ENCODE data around the gene ID2.
"Not testable (repeated sequence)": the region's sequence is repeated elsewhere in the genome, so short reads cannot be mapped to it uniquely, and the experiment has no call there.

Gene ID2

DNA sequence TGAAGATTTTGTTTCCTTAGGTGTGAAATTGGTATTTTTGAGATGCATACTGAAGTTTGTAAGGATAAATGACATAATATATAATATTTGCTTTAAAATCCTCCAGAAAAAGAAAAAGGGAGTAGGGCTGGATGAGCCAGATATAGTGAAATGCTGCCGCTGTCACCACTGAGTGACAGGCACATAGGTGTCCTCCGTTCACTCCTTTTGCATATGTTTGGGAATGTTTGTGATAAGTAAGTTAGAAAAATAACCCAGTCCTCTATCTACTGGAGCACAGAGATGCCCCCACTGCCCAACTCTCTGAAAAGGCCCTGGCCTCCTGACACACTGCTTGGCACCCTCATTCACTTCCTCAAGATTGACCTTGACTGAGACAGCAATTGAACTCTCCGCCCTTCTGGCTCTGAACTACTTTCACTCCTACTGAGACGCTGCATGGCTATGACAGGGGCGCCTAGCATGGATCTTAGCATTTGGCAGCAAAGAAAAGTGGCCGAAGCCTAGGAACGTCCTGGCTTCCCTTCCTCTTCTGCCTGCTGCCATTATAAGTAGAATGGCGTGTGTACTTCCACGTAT lies 10.1 kb downstream of the ID2 start:
- no peak for DNase-seq

DNA sequence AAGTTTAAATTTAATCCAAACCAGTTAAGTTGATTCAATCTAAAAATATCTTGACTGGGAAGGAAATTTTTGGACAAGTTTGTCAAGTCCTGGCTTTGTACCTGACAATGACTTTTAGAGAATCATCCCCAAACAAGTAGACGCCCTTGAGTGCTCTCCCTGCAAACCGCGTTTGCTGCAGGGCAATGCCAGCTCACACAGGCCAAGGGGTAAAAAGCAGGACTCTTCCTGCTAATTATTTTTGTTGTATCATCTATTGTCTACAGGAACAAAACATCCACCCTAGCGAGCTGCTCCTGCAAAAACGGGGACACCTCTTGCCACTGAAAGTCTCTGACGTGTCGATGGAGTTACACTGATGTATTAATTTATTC lies 10.9 kb downstream of the ID2 start:
- DNase-seq = no peak

DNA sequence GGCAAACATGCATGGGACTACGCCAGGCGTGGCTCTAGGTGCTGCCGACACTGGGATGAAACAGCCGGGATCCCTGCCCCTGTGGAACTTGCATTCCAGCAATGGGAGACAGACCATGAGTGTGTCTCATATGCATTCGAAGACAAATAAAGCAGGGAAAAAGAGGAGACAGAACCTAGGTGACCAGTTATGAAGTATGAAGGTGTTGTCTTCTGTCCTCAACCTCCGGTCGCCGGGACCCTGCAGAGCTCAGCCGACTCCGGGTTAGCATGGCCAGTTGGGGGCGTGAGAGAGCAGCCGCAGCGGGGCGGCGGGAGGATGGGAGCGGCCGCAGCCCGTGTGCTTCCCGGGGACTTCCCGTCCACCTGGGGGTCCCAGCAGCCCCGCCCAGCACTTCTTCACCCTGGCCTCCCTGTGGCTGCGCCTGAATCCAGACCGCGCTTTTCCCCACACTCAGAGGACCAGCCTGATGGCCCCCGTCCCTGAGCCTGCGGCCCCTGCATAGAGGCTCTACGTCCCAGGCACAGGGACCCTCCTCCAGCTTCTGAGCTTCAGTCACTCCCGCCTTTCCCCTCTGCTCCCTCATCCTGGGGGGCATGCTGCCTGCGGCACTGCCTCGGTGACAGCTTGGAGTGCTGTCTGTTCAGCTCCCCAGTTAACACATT lies 11.4 kb downstream of the ID2 start:
- DNase-seq = peak; percentile 81

DNA sequence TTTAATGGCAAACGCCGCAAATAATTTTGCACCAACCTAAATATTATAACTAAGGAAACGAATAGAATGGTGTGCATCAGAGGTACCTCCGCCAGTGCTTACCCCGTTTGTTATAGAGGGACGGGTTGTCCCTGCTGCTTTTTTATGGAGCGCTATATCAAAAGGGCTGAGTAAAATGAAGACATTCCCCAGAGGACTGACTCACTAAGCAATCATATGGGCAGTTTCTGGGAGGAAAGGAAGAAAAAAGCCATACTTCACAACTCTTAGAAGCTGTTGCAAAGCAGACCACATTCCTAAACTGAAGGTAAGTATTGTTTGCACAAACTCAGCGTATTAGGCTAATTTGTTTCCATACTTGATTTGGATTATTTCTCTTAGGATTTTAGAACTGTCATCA lies 12.9 kb downstream of the ID2 start:
- no peak for DNase-seq

DNA sequence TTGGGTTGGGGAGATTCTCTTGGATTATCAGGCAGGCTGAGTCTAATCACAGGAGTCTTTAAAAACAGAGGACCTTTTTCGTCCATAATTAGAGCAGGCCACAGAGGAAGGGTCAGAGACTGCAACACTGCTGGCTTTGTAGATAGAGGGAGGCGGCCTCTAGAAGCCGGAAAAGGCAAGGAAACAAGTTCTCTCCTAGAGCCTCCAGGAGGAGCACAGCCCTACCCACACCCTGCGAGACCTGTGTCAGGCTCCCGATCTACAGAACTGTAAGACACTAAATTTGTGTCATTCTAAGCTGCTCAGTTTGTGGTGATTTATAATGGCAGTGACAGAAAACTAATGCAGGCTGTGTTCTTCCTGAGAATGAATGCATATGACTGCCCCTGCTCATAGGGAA lies 15.3 kb downstream of the ID2 start:
- DNase-seq = no peak

DNA sequence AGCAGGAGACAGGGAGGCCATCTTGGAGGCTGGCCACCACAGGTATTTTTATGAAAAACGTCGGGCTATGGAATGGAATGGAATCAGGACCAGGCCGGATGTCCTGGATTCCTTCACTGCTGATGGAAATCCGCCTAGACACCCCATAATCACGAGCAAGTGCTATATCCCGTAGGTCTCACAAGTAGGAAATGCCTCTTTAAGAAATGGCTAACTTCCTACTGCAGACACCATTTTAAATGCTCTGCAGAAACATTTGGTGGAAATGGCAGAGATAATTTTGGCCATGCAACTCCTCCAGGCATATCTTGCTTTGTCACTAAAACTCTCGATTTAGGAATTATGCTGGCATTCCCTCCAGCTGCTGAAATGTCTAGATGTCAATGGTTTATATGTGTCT lies 18.0 kb downstream of the ID2 start:
- DNase-seq = no peak

DNA sequence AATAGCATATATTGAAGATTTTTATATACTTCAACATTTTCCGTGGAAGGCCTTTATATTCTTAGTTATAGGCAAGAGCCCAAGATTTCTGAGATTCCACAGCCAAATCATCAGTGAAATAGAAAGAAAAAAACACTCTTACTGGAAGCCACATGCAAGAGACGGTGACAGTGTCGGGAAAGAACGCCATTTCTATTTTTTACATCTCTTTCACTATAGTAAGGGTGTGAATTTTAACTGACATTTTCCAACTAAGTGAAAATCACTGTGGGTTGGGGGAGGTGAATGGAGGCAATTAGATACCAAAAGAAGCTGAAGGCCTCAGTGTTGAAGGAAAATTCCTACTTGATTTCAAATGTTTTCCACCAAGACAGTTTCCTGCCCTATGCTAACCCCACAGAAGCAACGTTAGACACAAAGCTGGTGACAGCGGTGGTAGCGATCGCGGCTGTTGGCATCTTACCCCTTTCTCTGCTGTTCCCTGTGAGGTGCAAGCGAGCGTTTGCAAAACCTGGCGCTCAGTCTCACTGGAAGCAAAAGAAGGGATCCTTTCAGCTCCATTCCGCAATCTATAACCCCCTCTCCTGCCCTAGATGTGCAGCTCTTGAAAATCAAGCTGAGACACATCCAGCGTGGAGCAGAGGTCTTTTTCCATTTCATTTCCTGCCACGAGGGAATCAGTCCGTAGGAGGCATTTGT lies 20.0 kb downstream of the ID2 start:
- no peak for DNase-seq

DNA sequence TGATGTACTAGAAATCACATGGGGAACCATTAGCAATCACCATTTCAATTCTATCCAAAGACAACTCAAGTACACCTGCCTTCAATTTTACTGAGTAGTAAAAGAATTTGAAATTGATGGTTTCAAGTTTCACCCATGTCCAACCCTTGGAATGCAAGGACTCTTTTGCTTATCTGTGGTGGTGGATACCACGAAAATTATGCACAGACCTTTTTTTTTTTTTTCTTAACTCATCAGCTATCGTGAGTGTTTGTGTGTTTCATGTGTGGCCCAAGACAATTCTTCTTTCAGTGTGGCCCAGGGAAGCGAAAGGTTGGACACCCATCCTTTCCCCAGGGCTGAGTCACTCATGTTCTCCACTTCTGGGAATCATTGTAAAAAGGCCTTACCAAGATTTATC lies 23.1 kb downstream of the ID2 start:
- no peak for DNase-seq

DNA sequence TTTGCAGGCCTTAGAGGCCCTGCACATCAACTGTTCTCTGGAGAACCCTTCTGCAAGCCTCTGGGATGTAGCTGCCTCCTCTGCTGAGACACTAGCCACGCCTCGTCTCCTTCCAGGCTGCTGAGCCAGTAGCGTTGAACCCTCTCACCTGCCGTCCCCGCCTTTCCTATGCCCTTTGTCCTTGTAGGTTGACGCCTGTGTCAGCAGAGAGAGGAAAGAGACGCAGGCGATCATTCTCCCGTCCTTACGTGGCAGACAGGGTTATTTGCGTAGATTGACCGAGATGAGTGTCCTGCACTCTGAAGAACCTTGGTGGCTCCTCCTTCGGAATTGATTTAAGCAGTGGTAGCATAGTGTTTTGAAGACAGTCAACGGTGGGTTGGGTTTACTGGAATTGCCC lies 27.8 kb downstream of the ID2 start:
- DNase-seq = no peak

DNA sequence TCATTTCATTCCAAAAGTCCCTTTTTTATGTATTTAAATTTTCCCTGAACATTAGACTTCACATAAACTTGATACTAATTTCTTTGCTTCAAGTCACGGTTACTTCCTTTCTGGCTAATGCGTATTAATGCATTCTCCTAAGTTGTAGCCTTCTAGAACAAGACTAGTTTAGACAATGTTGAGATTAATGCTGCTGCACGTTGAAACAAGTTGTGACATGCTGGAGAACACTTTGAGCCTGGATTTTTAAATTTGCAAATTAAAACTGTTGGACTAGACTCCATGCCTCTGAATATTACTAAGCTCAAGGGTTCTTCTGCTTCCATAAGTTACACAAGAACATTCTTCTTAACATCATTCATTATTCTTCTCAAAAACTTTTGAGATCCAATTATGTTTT lies 29.1 kb downstream of the ID2 start:
- DNase-seq = no peak

DNA sequence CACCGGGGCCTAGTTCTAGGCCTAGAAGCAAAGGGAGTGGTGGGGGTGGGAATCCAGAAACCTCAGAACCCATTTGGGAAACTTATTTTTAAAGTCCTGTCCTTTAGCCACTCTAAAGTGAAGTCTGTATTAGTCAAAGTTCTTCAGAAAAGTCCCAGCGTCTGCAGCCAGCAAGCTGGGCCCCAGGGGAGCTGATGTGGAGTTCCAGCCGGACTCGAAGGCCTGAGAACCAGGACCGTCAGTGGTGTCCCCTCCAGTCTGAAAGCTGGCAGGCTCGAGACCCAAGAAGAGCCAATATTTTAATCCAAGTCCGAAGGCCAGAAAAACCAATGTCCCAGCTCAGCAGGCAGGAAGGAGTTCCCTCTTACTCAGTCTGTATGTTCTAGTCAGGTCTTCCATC lies 32.4 kb downstream of the ID2 start:
- DNase-seq = no peak

DNA sequence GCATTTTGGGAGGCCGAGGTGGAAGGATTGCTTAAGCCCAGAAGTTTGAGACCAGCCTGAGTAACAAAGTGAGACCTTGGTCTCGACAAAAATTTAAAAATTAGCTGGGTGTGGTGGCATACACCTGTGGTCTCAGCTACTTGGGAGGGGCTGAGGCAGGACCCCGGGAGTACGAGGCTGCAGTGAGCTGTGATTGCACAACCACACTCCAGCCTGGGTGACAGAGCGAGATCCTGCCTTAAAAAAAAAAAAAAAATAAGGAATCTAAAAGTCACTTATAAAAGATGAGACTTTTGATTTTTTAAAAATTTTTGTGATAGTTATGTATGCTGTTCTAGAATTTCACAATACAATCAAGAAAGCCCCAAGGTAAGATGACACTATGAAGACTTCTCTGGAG lies 33.1 kb downstream of the ID2 start:
- no peak for DNase-seq

DNA sequence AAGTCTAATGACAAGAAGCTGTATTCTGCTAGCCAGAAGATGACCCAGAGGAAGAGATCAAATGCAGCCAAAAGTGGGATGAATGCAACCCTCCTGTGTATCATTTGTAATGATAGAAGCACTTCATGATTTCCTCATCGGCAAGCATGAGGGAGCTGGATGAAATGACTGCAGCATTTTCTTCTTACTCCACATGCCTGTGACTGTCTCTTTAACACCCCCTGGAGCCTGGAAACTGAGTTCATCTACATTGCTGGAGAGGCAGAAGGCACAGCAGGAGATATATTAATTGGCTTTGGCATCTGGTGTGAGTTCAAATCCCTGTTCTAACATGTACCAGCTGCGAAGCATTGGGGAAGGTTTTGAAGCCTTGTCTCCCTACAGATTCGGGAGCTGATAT lies 37.7 kb downstream of the ID2 start:
- no peak for DNase-seq

DNA sequence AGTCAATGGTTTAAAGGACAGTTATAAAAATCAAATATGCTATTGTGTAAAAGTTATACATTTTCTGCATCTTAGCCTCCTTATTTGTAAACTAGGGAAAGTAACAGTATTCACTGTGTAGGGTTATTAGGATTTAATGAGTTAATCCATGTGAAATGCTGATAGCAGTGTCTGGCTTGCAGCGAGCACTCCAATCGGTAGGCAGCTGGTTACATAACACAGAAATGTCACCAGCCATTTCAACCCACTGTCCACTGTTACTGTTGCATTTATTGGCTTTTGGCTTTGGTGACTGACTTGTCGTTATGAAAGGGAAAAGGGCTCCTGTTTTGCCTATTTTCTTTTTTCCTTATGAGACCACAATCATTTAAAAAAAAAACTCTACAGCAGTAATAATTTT lies 38.9 kb downstream of the ID2 start:
- DNase-seq = no peak

DNA sequence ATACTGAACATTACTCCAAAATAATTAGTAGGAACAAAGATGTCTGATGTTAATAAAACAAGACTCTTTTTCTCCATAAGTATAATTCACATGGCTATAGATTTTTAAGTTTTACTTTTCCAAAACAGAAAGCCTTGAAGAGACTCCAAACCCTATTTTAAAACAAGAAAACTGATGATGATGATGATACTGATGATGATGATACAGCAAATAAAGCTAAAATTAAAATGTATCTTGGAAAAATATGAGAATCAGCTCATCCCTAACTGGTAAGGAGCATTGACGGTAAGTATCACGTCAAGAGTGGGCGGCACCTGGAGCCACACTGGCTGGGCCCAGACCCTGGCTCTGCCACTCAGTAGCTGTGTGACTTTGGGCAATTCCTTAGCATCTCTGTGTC lies 39.6 kb downstream of the ID2 start:
- DNase-seq = no peak

DNA sequence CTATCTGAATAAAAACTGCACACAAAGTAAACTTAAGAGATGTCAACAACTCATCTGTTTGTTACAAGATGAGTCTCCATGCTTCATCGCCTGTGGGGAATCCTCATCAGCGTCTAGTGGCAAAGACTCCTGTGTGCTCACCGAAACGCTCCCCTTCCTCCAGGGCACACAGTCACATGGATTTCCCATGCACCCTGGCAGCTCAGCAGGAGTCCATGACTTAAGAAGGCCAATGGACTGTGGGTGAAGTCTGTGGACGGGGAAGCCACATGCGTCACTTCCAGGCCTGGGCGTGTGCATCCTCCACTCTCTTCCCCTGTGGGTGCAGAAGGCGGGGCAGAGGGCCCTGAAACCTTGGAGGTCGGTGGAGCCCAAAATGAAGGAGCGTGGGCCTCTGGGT lies 41.1 kb downstream of the ID2 start:
- DNase-seq = no peak

DNA sequence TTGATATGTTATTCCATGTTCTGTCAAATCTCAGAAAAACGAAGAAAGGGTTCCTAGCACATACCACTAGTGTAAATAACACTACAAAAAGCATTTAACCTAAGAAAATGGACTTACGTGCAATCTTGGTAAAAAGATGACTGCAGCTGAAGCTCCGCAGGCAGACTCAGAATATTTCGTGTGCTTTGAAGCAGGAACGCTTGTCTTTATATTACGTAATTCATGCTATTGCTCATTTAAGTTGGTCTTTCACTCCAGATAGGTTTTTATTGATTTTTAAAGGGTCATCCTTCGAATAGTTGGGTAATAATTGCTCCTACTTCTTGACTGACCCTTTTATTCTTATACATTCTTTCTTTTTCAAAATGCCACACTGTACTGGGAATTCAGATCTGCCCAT lies 44.0 kb downstream of the ID2 start:
- no peak for DNase-seq

DNA sequence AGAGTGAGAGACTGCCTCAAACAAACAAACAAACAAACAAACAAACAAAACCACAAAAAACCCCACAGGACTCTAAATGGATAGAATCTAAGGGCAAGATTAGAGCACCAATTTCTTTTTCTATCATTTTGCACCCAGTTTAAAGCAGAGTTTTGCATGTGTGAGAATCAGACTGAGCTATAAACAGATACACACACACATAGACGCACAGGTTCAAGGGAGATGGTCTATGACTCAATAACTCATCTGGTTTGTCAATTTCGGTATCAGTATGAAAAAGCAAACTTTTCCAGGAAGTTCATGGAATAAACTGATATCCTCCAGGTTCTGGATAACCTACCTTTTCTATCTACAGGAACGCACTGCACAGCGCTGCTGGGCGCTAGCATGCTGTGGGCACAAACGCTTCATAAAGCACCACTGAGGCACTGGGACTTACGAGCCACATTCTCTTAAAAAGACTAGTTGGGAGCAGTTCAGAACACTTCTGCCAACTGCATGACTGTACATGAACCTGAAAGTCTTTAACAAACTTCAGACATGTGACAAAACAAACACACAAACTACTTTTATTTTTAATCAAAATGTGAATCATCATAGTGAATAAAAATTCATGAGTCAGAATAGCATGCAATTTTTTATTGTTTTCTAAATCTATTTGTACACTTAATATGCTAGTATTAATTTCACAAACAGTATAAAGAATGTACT lies 46.6 kb downstream of the ID2 start:
- no peak for DNase-seq

DNA sequence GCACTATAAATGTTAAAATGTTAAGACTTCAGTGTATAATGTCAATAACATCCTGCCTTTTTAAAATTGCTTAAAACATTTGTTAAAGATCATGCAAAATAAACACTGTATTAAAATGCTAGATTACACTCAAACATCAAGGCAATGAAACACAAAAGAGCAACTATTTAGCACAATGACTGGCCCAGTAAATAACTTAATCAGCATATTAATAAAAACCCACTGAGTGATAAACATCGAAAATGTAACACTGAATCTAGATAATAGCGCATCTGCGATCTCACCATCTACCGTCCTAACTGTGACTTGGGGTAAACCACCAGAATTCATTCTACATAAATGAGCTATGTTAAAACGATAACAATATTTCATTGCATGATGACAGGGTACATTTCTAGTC lies 47.2 kb downstream of the ID2 start:
- DNase-seq = not testable (repeated sequence)

DNA sequence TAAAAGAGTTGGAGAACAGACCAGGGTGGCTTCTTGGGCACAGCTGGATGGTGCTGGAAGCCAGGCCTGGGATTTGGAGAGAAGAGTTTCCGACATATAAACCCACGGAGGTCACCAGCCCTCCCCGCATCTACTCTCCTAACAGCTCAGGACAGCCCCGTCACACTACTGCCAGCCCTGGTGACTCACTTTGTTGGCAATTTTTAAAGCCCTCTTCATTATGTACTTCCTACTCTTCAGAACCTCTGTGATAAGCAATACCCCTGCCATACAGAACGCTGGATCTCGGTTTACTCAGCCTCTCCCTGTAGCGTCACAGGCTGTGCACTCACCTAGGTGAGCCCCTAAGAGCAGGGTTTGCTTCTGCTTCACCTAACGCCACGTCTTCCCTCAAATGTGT lies 48.1 kb downstream of the ID2 start:
- no peak for DNase-seq

DNA sequence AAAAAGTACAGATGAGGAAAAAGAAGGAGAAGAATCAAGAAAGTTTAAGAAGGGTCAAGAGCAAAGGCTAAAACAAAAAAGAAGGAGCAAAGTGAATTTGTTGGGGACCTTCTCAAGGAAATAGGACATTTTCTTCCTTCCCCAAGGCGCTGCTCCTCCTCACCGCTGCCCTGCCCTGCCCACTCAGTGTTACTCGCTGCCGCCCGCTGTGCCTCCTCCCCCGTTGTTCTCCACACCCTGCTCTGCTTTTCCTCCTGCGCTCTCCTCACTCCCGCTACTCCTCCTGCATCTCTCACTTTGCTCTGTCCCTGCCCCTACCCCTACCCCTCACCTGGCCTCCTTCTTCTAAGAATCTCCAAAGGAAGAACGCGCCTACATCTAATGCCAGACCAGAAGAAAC lies 50.7 kb downstream of the ID2 start:
- DNase-seq = no peak
